Neural progenitor cell (in vitro differentiated cells): ENCODE results near the gene VPS51. TPM values are rescaled to one million over a fixed set of nuclear protein-coding genes. Genes with fewer than 3 reads are reported as not detected.

Source experiments
- DNase-seq: peaks from one replicate; pipeline ENCODE4 v3.0.0-alpha.2; 2016; ENCODE audit warnings: low spot score
- H2AFZ ChIP-seq: fragments of 200-600 bp; sonication (generic); replicated peaks from 2 replicates; pipeline ENCODE4 v1.6.1; 2016; ENCODE audit warnings: antibody characterized with exemption
- H3F3A ChIP-seq: fragments of 200-600 bp; sonication (generic); 2 replicates; pipeline ENCODE4 v1.6.1; 2016; ENCODE audit warnings: antibody characterized with exemption, low read depth
- H3K27ac ChIP-seq: fragments of 200-600 bp; sonication (generic); 2 replicates; pipeline ENCODE4 v1.5.1; 2016; ENCODE audit warnings: mild to moderate bottlenecking
- H3K27me3 ChIP-seq: fragments of 200-600 bp; sonication (generic); 2 replicates; pipeline ENCODE4 v1.6.1; 2016; ENCODE audit warnings: mild to moderate bottlenecking, moderate library complexity
- H3K36me3 ChIP-seq: fragments of 200-600 bp; sonication (generic); 2 replicates; pipeline ENCODE4 v1.5.1; 2016
- H3K4me1 ChIP-seq: fragments of 200-600 bp; sonication (generic); 2 replicates; pipeline ENCODE4 v1.6.1; 2016; ENCODE audit warnings: mixed run types
- H3K4me2 ChIP-seq: fragments of 200-600 bp; sonication (generic); 2 replicates; pipeline ENCODE4 v1.6.1; 2016
- H3K4me3 ChIP-seq: fragments of 200-600 bp; sonication (generic); 2 replicates; pipeline ENCODE4 v1.5.1; 2016
- H3K79me2 ChIP-seq: fragments of 200-600 bp; sonication (generic); 2 replicates; pipeline ENCODE4 v1.6.1; 2016; ENCODE audit warnings: low read depth
- H3K9ac ChIP-seq: fragments of 200-600 bp; sonication (generic); 2 replicates; pipeline ENCODE4 v1.6.1; 2016
- H3K9me3 ChIP-seq: fragments of 200-600 bp; sonication (generic); 2 replicates; pipeline ENCODE4 v1.5.1; 2016; ENCODE audit warnings: low read depth
- H4K20me1 ChIP-seq: fragments of 200-600 bp; sonication (generic); 2 replicates; pipeline ENCODE4 v1.6.1; 2016; ENCODE audit warnings: low read depth
- H3K27ac Mint-ChIP-seq: 3 replicates; pipeline ENCODE4 v1.8.0; 2021; ENCODE audit warnings: mixed read lengths
- H3K27me3 Mint-ChIP-seq: 2 replicates; pipeline ENCODE4 v1.8.0; 2022; ENCODE audit warnings: low read depth, mild to moderate bottlenecking, inconsistent platforms, moderate library complexity, mixed read lengths; ENCODE audit not compliant: insufficient read depth
- H3K36me3 Mint-ChIP-seq: 3 replicates; pipeline ENCODE4 v1.8.0; 2021; ENCODE audit warnings: mixed read lengths
- H3K4me1 Mint-ChIP-seq: 3 replicates; pipeline ENCODE4 v1.8.0; 2021; ENCODE audit warnings: mixed read lengths
- H3K4me3 Mint-ChIP-seq: 3 replicates; pipeline ENCODE4 v1.8.0; 2021; ENCODE audit warnings: mild to moderate bottlenecking, moderate library complexity, mixed read lengths
- H3K9me3 Mint-ChIP-seq: 3 replicates; pipeline ENCODE4 v1.8.0; 2020; ENCODE audit warnings: mixed read lengths
- EZH2 ChIP-seq: fragments of 200-600 bp; sonication (generic); IDR thresholded peaks from 2 replicates; pipeline ENCODE4 v1.6.1; 2017; ENCODE audit warnings: antibody characterized with exemption, mild to moderate bottlenecking, moderate library complexity
- EZH2phosphoT487 ChIP-seq: fragments of 200-600 bp; sonication (generic); IDR thresholded peaks from 2 replicates; pipeline ENCODE4 v1.6.1; 2017; ENCODE audit warnings: antibody characterized with exemption
- microRNA-seq: library from miRNA; unstranded; fragments of <30 nt; microRNA quantifications from one replicate; pipeline ENCODE4, GENCODE V29; 2016
- small RNA-seq: library from RNA; depleted of rRNA; stranded (forward); fragments of <200 nt; gene quantifications from one replicate; pipeline ENCODE3, GENCODE V24; 2015
- total RNA-seq: library from RNA; depleted of rRNA; stranded (reverse); fragments of >200 nt; gene quantifications from 2 replicates; pipeline ENCODE4 v1.2.3, GENCODE V29; 2015; ENCODE audit warnings: low replicate concordance
- TF ChIP-seq, protein P1 (sequence below): fragments of 200-600 bp; sonication (generic); IDR thresholded peaks from 2 replicates; pipeline ENCODE4 v1.5.1; 2017; ENCODE audit warnings: antibody characterized with exemption, mild to moderate bottlenecking

The VPS51 gene
- total RNA-seq, 1 donor from 2014 or later, result 80.4 TPM

DNA sequence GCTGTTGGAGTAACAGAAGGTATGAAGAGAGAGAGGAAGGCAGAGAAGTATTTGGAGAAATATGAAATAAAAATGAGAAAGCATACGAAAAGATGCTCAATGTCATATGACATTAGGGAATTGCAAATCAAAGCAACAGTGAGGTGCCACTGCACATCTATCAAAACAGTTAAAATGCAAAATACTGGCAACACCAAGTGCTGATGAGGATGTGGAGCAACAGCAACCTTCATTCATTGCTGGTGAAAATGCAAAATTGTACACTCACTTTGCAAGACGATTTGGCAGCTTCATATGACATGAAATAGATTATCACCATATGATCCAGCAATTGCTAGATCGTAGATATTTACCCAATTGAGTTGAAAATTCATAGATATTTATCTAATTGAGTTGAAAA, 64.6 kb downstream of the VPS51 start:
- no peaks in the 10 kb centered on the region for H3K36me3 Mint-ChIP-seq
- H3K9me3 Mint-ChIP-seq, result no peaks in the 10 kb centered on the region
- Histone ChIP-seq H3K4me1 (no peaks in the 10 kb centered on the region), H3K9ac (no peak overlapping the region), H3K4me3 (no peak overlapping the region), H3K27me3 (no peaks in the 10 kb centered on the region), H2AFZ (no peak overlapping the region), H3K27ac (no peak overlapping the region), H3K9me3 (no peaks in the 10 kb centered on the region), H3K4me2 (no peak overlapping the region), H3F3A (no peaks in the 10 kb centered on the region), H3K36me3 (no peaks in the 10 kb centered on the region), H4K20me1 (no peaks in the 10 kb centered on the region), H3K79me2 (no peaks in the 10 kb centered on the region)
- peaks cover 3% of the 10 kb centered on the region for H3K27me3 Mint-ChIP-seq
- H3K4me3 Mint-ChIP-seq, result no peak overlapping the region
- no peak for DNase-seq
- no peak overlapping the region for H3K27ac Mint-ChIP-seq
- no peaks in the 10 kb centered on the region for H3K4me1 Mint-ChIP-seq
- no peak for TF ChIP-seq EZH2
- TF ChIP-seq, protein P1, sequence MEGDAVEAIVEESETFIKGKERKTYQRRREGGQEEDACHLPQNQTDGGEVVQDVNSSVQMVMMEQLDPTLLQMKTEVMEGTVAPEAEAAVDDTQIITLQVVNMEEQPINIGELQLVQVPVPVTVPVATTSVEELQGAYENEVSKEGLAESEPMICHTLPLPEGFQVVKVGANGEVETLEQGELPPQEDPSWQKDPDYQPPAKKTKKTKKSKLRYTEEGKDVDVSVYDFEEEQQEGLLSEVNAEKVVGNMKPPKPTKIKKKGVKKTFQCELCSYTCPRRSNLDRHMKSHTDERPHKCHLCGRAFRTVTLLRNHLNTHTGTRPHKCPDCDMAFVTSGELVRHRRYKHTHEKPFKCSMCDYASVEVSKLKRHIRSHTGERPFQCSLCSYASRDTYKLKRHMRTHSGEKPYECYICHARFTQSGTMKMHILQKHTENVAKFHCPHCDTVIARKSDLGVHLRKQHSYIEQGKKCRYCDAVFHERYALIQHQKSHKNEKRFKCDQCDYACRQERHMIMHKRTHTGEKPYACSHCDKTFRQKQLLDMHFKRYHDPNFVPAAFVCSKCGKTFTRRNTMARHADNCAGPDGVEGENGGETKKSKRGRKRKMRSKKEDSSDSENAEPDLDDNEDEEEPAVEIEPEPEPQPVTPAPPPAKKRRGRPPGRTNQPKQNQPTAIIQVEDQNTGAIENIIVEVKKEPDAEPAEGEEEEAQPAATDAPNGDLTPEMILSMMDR, result no peak
- no peak for TF ChIP-seq EZH2phosphoT487

Small RNA genes lying within 50 kb of the gene (microRNA-seq; reads per million reads assigned to microRNA genes)
- gene MIR6751, result not detected

Small RNA genes lying within 50 kb of the gene (small RNA-seq; reads per million reads assigned to genes)
- gene HIGD1AP10 (not detected), gene PDCL2P2 (not detected), gene RNU2-23P (0.68 reads per million, percentile 67 among the genes with 10 or more reads in this experiment)

Other genes with a start within 250 kb of the VPS51 start
- gene EHD1, start 217.6 kb upstream of the VPS51 start, total RNA-seq, result 19.8 and 39.7 TPM in 2 replicates
- gene ATG2A, start 179.0 kb upstream of the VPS51 start, total RNA-seq, result 4.4 and 16.6 TPM in 2 replicates
- 5.7 and 11.3 TPM in 2 replicates for gene PPP2R5B, start 171.5 kb upstream of the VPS51 start, total RNA-seq
- 1.5 TPM in 1 of 2 replicates, not detected in the other for gene GPHA2, start 160.3 kb upstream of the VPS51 start, total RNA-seq
- gene MAJIN, start 124.1 kb upstream of the VPS51 start, total RNA-seq, result 0.06 TPM in 1 of 2 replicates, not detected in the other
- gene BATF2, start 99.2 kb upstream of the VPS51 start, total RNA-seq, result 0.28 TPM in 1 of 2 replicates, not detected in the other
- 171 and 287 TPM in 2 replicates for gene ARL2, start 82.1 kb upstream of the VPS51 start, total RNA-seq
- gene SNX15, start 68.8 kb upstream of the VPS51 start, total RNA-seq, result 10.7 and 16.8 TPM in 2 replicates
- gene SAC3D1, start 55.0 kb upstream of the VPS51 start, total RNA-seq, result 3.0 and 13.2 TPM in 2 replicates
- 0.80 and 3.0 TPM in 2 replicates for gene NAALADL1, start 37.7 kb upstream of the VPS51 start, total RNA-seq
- gene CDCA5, start 12.2 kb upstream of the VPS51 start, total RNA-seq, result 46.7 and 57.3 TPM in 2 replicates
- 12.6 and 36.1 TPM in 2 replicates for gene ZFPL1, start 12.0 kb upstream of the VPS51 start, total RNA-seq
- gene TM7SF2, start 15.7 kb downstream of the VPS51 start, total RNA-seq, result 36.1 and 109 TPM in 2 replicates
- gene ZNHIT2, start 21.5 kb downstream of the VPS51 start, total RNA-seq, result 1.5 and 8.1 TPM in 2 replicates
- 227 and 288 TPM in 2 replicates for gene FAU, start 25.9 kb downstream of the VPS51 start, total RNA-seq
- gene MRPL49, start 26.1 kb downstream of the VPS51 start, total RNA-seq, result 38.3 and 57.5 TPM in 2 replicates
- 7.2 and 12.0 TPM in 2 replicates for gene SYVN1, start 38.3 kb downstream of the VPS51 start, total RNA-seq
- not detected in 2 replicates for gene SPDYC, start 74.0 kb downstream of the VPS51 start, total RNA-seq
- gene CAPN1, start 85.7 kb downstream of the VPS51 start, total RNA-seq, result 24.3 and 57.3 TPM in 2 replicates
- gene POLA2, start 165.7 kb downstream of the VPS51 start, total RNA-seq, result 33.3 and 47.7 TPM in 2 replicates
- 0.11 and 0.87 TPM in 2 replicates for gene CDC42EP2, start 218.7 kb downstream of the VPS51 start, total RNA-seq
- 63.3 and 72.1 TPM in 2 replicates for gene DPF2, start 237.6 kb downstream of the VPS51 start, total RNA-seq